Neural progenitor cell (in vitro differentiated cells): ENCODE data around the gene FANCC.

Experiments
- CTCF ChIP-seq: fragments of 200-600 bp; sonication (generic); IDR thresholded peaks from 2 replicates; pipeline ENCODE4 v1.5.1; 2017; ENCODE audit warnings: antibody characterized with exemption, mild to moderate bottlenecking
- EZH2 ChIP-seq: fragments of 200-600 bp; sonication (generic); IDR thresholded peaks from 2 replicates; pipeline ENCODE4 v1.6.1; 2017; ENCODE audit warnings: antibody characterized with exemption, mild to moderate bottlenecking, moderate library complexity
- EZH2phosphoT487 ChIP-seq: fragments of 200-600 bp; sonication (generic); IDR thresholded peaks from 2 replicates; pipeline ENCODE4 v1.6.1; 2017; ENCODE audit warnings: antibody characterized with exemption

DNA sequence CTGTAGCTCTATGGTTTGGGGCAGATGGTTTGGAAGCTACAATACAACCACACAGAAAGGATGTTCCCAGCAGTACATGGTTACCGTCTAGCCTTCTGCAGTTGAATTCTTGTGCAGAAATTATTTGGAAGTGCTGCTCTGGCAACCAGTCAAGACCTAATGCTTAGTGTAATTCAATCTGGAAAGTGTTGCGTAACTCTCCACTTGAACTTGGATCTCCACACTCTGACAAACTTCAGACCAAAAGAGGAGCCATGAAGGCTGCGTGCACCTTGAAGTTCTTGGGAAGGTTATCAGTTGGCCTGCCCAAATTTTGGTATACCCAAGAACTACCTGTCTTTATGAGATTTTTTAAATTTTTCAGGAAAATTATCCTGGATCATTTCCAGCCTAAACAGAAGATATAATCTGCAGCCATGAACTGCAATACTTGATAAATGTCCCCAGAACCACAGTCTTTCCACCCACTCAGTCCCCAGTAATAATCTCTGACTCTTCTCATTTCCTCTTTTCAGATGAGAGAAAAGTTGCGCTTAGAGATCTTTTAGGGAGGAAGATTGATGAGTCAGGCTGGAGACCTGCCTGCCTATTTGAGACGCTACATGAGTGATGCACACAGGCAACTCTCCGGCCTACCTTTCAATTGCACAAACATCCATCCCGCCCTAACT lies 159.9 kb downstream of the FANCC start:
- TF ChIP-seq EZH2phosphoT487 (no peak), CTCF (no peak), EZH2 (no peak)
